Left kidney (tissue), 8 donors: ENCODE results near the gene BDH2. TPM values are rescaled to one million over a fixed set of nuclear protein-coding genes. Genes with fewer than 3 reads are reported as not detected.

ENCODE experiments used
- DNase-seq: peaks from one replicate; pipeline ENCODE4 v3.0.0-alpha.2; 2013
- long read RNA-seq, 8 donors: transcript quantifications; one replicate each; lab custom pipeline, GENCODE V29; 2026
- polyA plus RNA-seq: library from polyadenylated mRNA; unstranded; fragments of 120-200 nt; gene quantifications from one replicate; pipeline ENCODE4 v1.2.1, GENCODE V29; 2013; ENCODE audit not compliant: insufficient read length

Gene BDH2
- 206 TPM for polyA plus RNA-seq
- long read RNA-seq, donor 1, transcript BDH2-201 (10 exons, 1,126 nt) = major isoform, 59 of 116 reads
- long read RNA-seq, donor 1, partial matches to known transcripts = 50 of 116 reads
- long read RNA-seq, donor 1, other reads (novel, unspliced or antisense) = 0 of 116 reads
- long read RNA-seq, donor 2, transcript BDH2-201 (10 exons, 1,126 nt) = major isoform, 64 of 108 reads
- long read RNA-seq, donor 2, transcript BDH2-204 (9 exons, 2,046 nt) = minor isoform, 9 of 108 reads
- long read RNA-seq, donor 2, partial matches to known transcripts = 33 of 108 reads
- long read RNA-seq, donor 2, other reads (novel, unspliced or antisense) = 0 of 108 reads
- long read RNA-seq, donor 3, transcript BDH2-203 (10 exons, 1,742 nt) = minor isoform, 5 of 71 reads
- long read RNA-seq, donor 3, transcript BDH2-201 (10 exons, 1,126 nt) = major isoform, 44 of 71 reads
- long read RNA-seq, donor 3, partial matches to known transcripts = 18 of 71 reads
- long read RNA-seq, donor 3, other reads (novel, unspliced or antisense) = 0 of 71 reads
- long read RNA-seq, donor 4, transcript BDH2-201 (10 exons, 1,126 nt) = major isoform, 7 of 20 reads
- long read RNA-seq, donor 4, partial matches to known transcripts = 12 of 20 reads
- long read RNA-seq, donor 4, other reads (novel, unspliced or antisense) = 0 of 20 reads
- long read RNA-seq, donor 5, transcript BDH2-204 (9 exons, 2,046 nt) = minor isoform, 20 of 248 reads
- long read RNA-seq, donor 5, transcript BDH2-201 (10 exons, 1,126 nt) = major isoform, 127 of 248 reads
- long read RNA-seq, donor 5, transcript BDH2-203 (10 exons, 1,742 nt) = minor isoform, 10 of 248 reads
- long read RNA-seq, donor 5, partial matches to known transcripts = 85 of 248 reads
- long read RNA-seq, donor 5, other reads (novel, unspliced or antisense) = 5 of 248 reads
- long read RNA-seq, donor 6, transcript BDH2-204 (9 exons, 2,046 nt) = minor isoform, 5 of 99 reads
- long read RNA-seq, donor 6, transcript BDH2-201 (10 exons, 1,126 nt) = major isoform, 60 of 99 reads
- long read RNA-seq, donor 6, partial matches to known transcripts = 27 of 99 reads
- long read RNA-seq, donor 6, other reads (novel, unspliced or antisense) = 5 of 99 reads
- long read RNA-seq, donor 7, transcript BDH2-204 (9 exons, 2,046 nt) = minor isoform, 15 of 155 reads
- long read RNA-seq, donor 7, transcript BDH2-203 (10 exons, 1,742 nt) = minor isoform, 8 of 155 reads
- long read RNA-seq, donor 7, transcript BDH2-201 (10 exons, 1,126 nt) = major isoform, 90 of 155 reads
- long read RNA-seq, donor 7, partial matches to known transcripts = 39 of 155 reads
- long read RNA-seq, donor 7, other reads (novel, unspliced or antisense) = 0 of 155 reads
- long read RNA-seq, donor 8, transcript BDH2-201 (10 exons, 1,126 nt) = major isoform, 29 of 44 reads
- long read RNA-seq, donor 8, partial matches to known transcripts = 8 of 44 reads
- long read RNA-seq, donor 8, other reads (novel, unspliced or antisense) = 0 of 44 reads

- peak; percentile 93 for DNase-seq
These were observed at the start of gene BDH2 for GRCh38 chr4:103099691-103100392. BDH2 (minus strand) TSS chr4:103099834; CDS start chr4:103096254, 3,580 bp downstream.

GRCh38 chr4:103144926-103145325 lies 45.3 kb upstream of the BDH2 start:
- DNase-seq = no peak

GRCh38 chr4:103137446-103137827 lies 37.8 kb upstream of the BDH2 start:
- no peak for DNase-seq

- no peak for DNase-seq
These were observed 37.2 kb upstream of the BDH2 start for GRCh38 chr4:103136671-103137445.

GRCh38 chr4:103129174-103129573 lies 29.5 kb upstream of the BDH2 start:
- DNase-seq = no peak

GRCh38 chr4:103126126-103126525 lies 26.5 kb upstream of the BDH2 start:
- DNase-seq = no peak

- DNase-seq = no peak
These were observed 23.5 kb upstream of the BDH2 start for GRCh38 chr4:103123114-103123513.

GRCh38 chr4:103118166-103118565 lies 18.5 kb upstream of the BDH2 start:
- DNase-seq = no peak

GRCh38 chr4:103111598-103111997 lies 12.0 kb upstream of the BDH2 start:
- no peak for DNase-seq

- DNase-seq = no peak
These were observed 8.9 kb upstream of the BDH2 start for GRCh38 chr4:103108542-103108941.

GRCh38 chr4:103105558-103106356 lies 6.1 kb upstream of the BDH2 start:
- DNase-seq = no peak

- DNase-seq = no peak
These were observed 5.3 kb upstream of the BDH2 start for GRCh38 chr4:103104886-103105285.

GRCh38 chr4:103100691-103101090 lies 1.1 kb upstream of the BDH2 start:
- DNase-seq = no peak

GRCh38 chr4:103098756-103099440 lies 736 bp downstream of the BDH2 start:
- DNase-seq = peak; percentile 27

- DNase-seq = no peak
These were observed 1.3 kb downstream of the BDH2 start for GRCh38 chr4:103098341-103098740.

GRCh38 chr4:103097112-103097511 lies 2.5 kb downstream of the BDH2 start:
- DNase-seq = no peak

GRCh38 chr4:103095080-103095479 lies 4.6 kb downstream of the BDH2 start:
- DNase-seq = no peak

GRCh38 chr4:103092245-103092644 lies 7.4 kb downstream of the BDH2 start:
- no peak for DNase-seq
